Right lobe of liver (tissue), 6 donors: ENCODE measurements around the gene ARMH4. TPM values are rescaled to one million over a fixed set of nuclear protein-coding genes. Genes with fewer than 3 reads are reported as not detected.

Experiments
- ATAC-seq, 4 donors: fragments of 200-7000 bp; cut with Tn5 transposase; one replicate each; pipeline ENCODE4 v1.9.1; 2020; ENCODE audit warnings: mild to moderate bottlenecking in 4 of 4, moderate library complexity in 4 of 4
- DNase-seq, 3 donors: peaks; one replicate each; pipeline ENCODE4 v3.0.0-alpha.2; 2020
- H3K27ac ChIP-seq, 3 donors: fragments of 200-600 bp; one replicate each; pipeline ENCODE4 v1.8.0; 2022
- H3K27me3 ChIP-seq, 2 donors: fragments of 200-600 bp; one replicate each; pipeline ENCODE4 v1.8.0; 2022
- H3K36me3 ChIP-seq, 4 donors: fragments of 200-600 bp; sonication (generic) in 1 of 4; one replicate each; pipeline versions ENCODE4 v1.5.1 to v1.8.0; 2017 to 2022; ENCODE audit warnings: control low read depth in 1 of 4
- H3K4me1 ChIP-seq, 4 donors: fragments of 200-600 bp; sonication (generic) in 1 of 4; one replicate each; pipeline versions ENCODE4 v1.5.1 to v1.8.0; 2017 to 2022; ENCODE audit warnings: control low read depth in 1 of 4
- H3K4me3 ChIP-seq, 3 donors: fragments of 200-600 bp; one replicate each; pipeline ENCODE4 v1.8.0; 2022
- H3K9me3 ChIP-seq, 4 donors: fragments of 200-600 bp; sonication (generic) in 1 of 4; one replicate each; pipeline versions ENCODE4 v1.5.1 to v1.8.0; 2017 to 2022; ENCODE audit warnings: control low read depth in 1 of 4
- CTCF ChIP-seq, 4 donors: fragments of 200-600 bp in 3 of 4; fragments of 450-650 bp in 1 of 4; IDR thresholded peaks; one replicate each; pipeline versions ENCODE4 v1.5.1 to v1.8.0; 2016 to 2022; ENCODE audit warnings: antibody characterized with exemption in 4 of 4, mild to moderate bottlenecking in 2 of 4
- POLR2A ChIP-seq: fragments of 450-650 bp; IDR thresholded peaks from one replicate; pipeline ENCODE4 v1.6.1; 2017; ENCODE audit warnings: antibody characterized with exemption, mild to moderate bottlenecking
- WGBS: methylation state at CpG from one replicate; pipeline ENCODE4 v1.1.6; 2018; ENCODE audit warnings: low coverage, low lambda C conversion rate; ENCODE audit not compliant: insufficient coverage; ENCODE audit errors: missing lambda C conversion rate; 5-methylcytosine and 5-hydroxymethylcytosine counted together
- intact Hi-C, 2 donors: fragments of 100-400 bp; cut with DNase I; formaldehyde crosslinking; loops; one replicate each; pipeline versions ENCODE4 v1.11.2 to v1.14.1; 2022
- total RNA-seq, 6 experiments: library from RNA; depleted of rRNA in 2 of 6; stranded (reverse); fragments of >200 nt in 2 of 6; fragmentation: NEBNext Ultra II Directional in 3 of 6; extraction: Animal tissue kit (Norgen Biotek cat#: 25700) in 3 of 6; gene quantifications; one replicate each; pipeline versions ENCODE4 v1.1.0 to v1.2.4, GENCODE V29; 2016 to 2023
- donor health status: DM: no; HTN: yes; CAD: no.
- donor health status: DM: no; HTN: no; CAD: no.
- donor health status: DM: no; HTN: no; CAD: no.
- donor health status: DM: no; HTN: yes; CAD: no.
- donor health status: DM: no; HTN: yes; CAD: no.

ARMH4 gene
- total RNA-seq, 6 experiments from 2014 or later: 0.25 to 2.1 (median 0.62) TPM

GRCh38 chr14:57987596-57988300 is 164.3 kb downstream of the ARMH4 start:
- ATAC-seq: no peak
- no peak for TF ChIP-seq POLR2A
- TF ChIP-seq CTCF (IDR thresholded peaks at IDR 0.05): no peak
- H3K4me1 ChIP-seq: no peaks in the 10 kb centered on the region
- WGBS: 72% methylated on average over 4 of the region's 6 CpGs
- H3K9me3 ChIP-seq: no peaks in the 10 kb centered on the region
- no peak overlapping the region for H3K4me3 ChIP-seq
- DNase-seq: no peak
- H3K36me3 ChIP-seq: no peaks in the 10 kb centered on the region
- no peaks in the 10 kb centered on the region for H3K27me3 ChIP-seq
- intact Hi-C loops: no loop called here
- H3K27ac ChIP-seq: no peak overlapping the region

- no peak for DNase-seq
- H3K4me1 ChIP-seq: no peaks in the 10 kb centered on the region
- H3K4me3 ChIP-seq: no peak overlapping the region
- no peaks in the 10 kb centered on the region for H3K27me3 ChIP-seq
- TF ChIP-seq CTCF (IDR thresholded peaks at IDR 0.05) (no peak), POLR2A (no peak)
- WGBS: 43% methylated on average over 1 of the region's 1 CpG
- intact Hi-C loops: no loop called here
- H3K27ac ChIP-seq: no peak overlapping the region
- no peak for ATAC-seq
- H3K36me3 ChIP-seq: no peaks in the 10 kb centered on the region
- no peaks in the 10 kb centered on the region for H3K9me3 ChIP-seq
These were observed 165.0 kb downstream of the ARMH4 start for GRCh38 chr14:57987051-57987450.

- 35% methylated on average over 6 of the region's 8 CpGs for WGBS
- no peak for DNase-seq
- Histone ChIP-seq H3K9me3 (no peaks in the 10 kb centered on the region), H3K4me3 (no peak overlapping the region), H3K27me3 (no peaks in the 10 kb centered on the region), H3K27ac (no peak overlapping the region), H3K36me3 (no peaks in the 10 kb centered on the region), H3K4me1 (no peaks in the 10 kb centered on the region)
- TF ChIP-seq CTCF (IDR thresholded peaks at IDR 0.05): no peak
- no peak for TF ChIP-seq POLR2A
- intact Hi-C loops: no loop called here
- ATAC-seq: no peak
These were observed 169.0 kb downstream of the ARMH4 start for GRCh38 chr14:57982804-57983634.

- intact Hi-C loops: no loop called here
- H3K27ac ChIP-seq: no peak overlapping the region
- no peaks in the 10 kb centered on the region for H3K27me3 ChIP-seq
- H3K4me3 ChIP-seq: no peak overlapping the region
- TF ChIP-seq POLR2A (no peak), CTCF (IDR thresholded peaks at IDR 0.05) (no peak)
- ATAC-seq (no peak), DNase-seq (no peak)
- H3K36me3 ChIP-seq: no peaks in the 10 kb centered on the region
- H3K4me1 ChIP-seq: no peaks in the 10 kb centered on the region
- WGBS: 58% methylated on average over 12 of the region's 12 CpGs
- no peaks in the 10 kb centered on the region for H3K9me3 ChIP-seq
These were observed 170.0 kb downstream of the ARMH4 start for GRCh38 chr14:57981817-57982560.
